ENCODE measurements around the gene ITPK1. TPM values are rescaled to one million over a fixed set of nuclear protein-coding genes. Genes with fewer than 3 reads are reported as not detected.
A peak's percentile ranks its signal among the peaks of the same experiment; 100 is the strongest.

ITPK1 gene
- total and polyA plus RNA-seq, 12 donors: 47.1 to 152 (median 92.7) TPM

- intact Hi-C loops (cut with DNase I): no loop called here
- peaks cover 0 to 78% (median 9%) of the 10 kb centered on the region in 9 donors for H3K36me3 ChIP-seq
- H3K27ac ChIP-seq: peak overlapping the region; percentile 36 to 81 (median 54)
- H3K9me3 ChIP-seq: no peaks in the 10 kb centered on the region
- H3K27me3 ChIP-seq: no peaks in the 10 kb centered on the region
- WGBS, 2 donors: 68 to 72% methylated on average over 22 of the region's 22 CpGs
- DNase-seq: no peak
- TF ChIP-seq, protein P1, sequence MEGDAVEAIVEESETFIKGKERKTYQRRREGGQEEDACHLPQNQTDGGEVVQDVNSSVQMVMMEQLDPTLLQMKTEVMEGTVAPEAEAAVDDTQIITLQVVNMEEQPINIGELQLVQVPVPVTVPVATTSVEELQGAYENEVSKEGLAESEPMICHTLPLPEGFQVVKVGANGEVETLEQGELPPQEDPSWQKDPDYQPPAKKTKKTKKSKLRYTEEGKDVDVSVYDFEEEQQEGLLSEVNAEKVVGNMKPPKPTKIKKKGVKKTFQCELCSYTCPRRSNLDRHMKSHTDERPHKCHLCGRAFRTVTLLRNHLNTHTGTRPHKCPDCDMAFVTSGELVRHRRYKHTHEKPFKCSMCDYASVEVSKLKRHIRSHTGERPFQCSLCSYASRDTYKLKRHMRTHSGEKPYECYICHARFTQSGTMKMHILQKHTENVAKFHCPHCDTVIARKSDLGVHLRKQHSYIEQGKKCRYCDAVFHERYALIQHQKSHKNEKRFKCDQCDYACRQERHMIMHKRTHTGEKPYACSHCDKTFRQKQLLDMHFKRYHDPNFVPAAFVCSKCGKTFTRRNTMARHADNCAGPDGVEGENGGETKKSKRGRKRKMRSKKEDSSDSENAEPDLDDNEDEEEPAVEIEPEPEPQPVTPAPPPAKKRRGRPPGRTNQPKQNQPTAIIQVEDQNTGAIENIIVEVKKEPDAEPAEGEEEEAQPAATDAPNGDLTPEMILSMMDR (IDR thresholded peaks at IDR 0.05): no peak
- no peak overlapping the region for H3K4me3 ChIP-seq
- peaks cover 4 to 58% (median 30%) of the 10 kb centered on the region in 9 donors for H3K4me1 ChIP-seq
- ATAC-seq: peak in 7 of 8 donors; percentile 2 to 24 (median 7)
Measured at GRCh38 chr14:92958373-92959188, 157.1 kb downstream of the ITPK1 start.

- no peak for ATAC-seq
- peaks cover 0 to 71% (median 9%) of the 10 kb centered on the region in 9 donors for H3K36me3 ChIP-seq
- TF ChIP-seq, protein P1 (IDR thresholded peaks at IDR 0.05): no peak
- no peak overlapping the region for H3K4me3 ChIP-seq
- peaks cover 8 to 63% (median 29%) of the 10 kb centered on the region in 9 donors for H3K4me1 ChIP-seq
- intact Hi-C loops (cut with DNase I): no loop called here
- no peaks in the 10 kb centered on the region for H3K27me3 ChIP-seq
- H3K9me3 ChIP-seq: no peaks in the 10 kb centered on the region
- no peak overlapping the region for H3K27ac ChIP-seq
- no peak for DNase-seq
- 92% methylated on average over 11 of the region's 11 CpGs for WGBS, 2 donors
Measured at GRCh38 chr14:92956961-92957360, 158.8 kb downstream of the ITPK1 start.

DNA sequence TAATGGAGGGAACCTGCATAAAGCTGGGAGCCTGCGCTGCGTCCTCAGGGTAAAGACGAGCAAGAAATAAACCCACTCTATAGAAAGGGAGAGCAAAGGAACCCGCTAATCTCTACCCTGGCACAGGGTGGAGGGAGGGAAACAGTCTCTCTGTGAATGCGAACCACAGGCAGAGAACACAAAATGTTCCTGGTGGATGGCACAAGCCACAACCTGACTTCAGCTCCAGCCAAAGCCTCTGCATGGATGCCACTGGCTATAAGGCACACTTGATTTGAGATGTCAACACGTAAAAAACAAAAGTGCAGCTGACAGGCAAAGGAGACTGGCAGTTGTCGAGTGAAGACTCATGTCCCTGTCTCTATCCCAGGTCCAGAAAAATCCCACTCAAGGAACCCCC lies 160.3 kb downstream of the ITPK1 start:
- H3K27ac ChIP-seq: peak overlapping the region; percentile 9 to 70 (median 40)
- H3K9me3 ChIP-seq: no peaks in the 10 kb centered on the region
- DNase-seq: no peak
- TF ChIP-seq, protein P1 (IDR thresholded peaks at IDR 0.05): no peak
- intact Hi-C loops (cut with DNase I): no loop called here
- ATAC-seq: peak in 1 of 8 donors; percentile 50
- WGBS, 2 donors: 70 to 81% methylated on average over 7 of the region's 7 CpGs
- H3K4me1 ChIP-seq: peaks cover 13 to 74% (median 44%) of the 10 kb centered on the region in 9 donors
- peaks cover 0 to 70% (median 9%) of the 10 kb centered on the region in 9 donors for H3K36me3 ChIP-seq
- no peaks in the 10 kb centered on the region for H3K27me3 ChIP-seq
- no peak overlapping the region for H3K4me3 ChIP-seq

DNA sequence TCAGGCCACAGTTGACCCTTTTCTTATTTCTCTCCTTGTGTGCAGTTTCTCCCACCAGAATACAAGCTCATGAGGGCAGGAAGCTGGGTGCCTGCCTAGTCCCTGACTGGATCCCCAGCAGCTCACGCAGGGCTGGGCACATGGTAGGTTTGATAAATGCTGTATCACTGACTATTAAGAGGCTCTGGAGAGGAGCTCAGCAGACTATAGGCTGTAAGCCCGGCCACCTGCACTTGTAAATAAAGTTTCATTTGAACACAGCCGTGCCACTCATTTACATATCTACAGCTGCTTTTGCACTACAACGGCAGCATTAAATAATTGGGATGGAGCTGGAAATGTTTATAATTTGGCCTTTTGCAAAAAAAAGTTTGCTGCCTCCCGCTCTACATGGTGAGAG lies 160.8 kb downstream of the ITPK1 start:
- no peak for DNase-seq
- Histone ChIP-seq H3K36me3 (peaks cover 0 to 70% (median 9%) of the 10 kb centered on the region in 9 donors), H3K27me3 (no peaks in the 10 kb centered on the region), H3K9me3 (no peaks in the 10 kb centered on the region), H3K4me1 (peaks cover 13 to 74% (median 48%) of the 10 kb centered on the region in 9 donors), H3K27ac (peak overlapping the region; percentile 9 to 70 (median 38)), H3K4me3 (no peak overlapping the region)
- WGBS, 2 donors: 73% methylated on average over 5 of the region's 5 CpGs
- no peak for ATAC-seq
- TF ChIP-seq, protein P1 (IDR thresholded peaks at IDR 0.05): no peak
- intact Hi-C loops (cut with DNase I): loop anchor here in 6 of 10 donors (5.0 kb wide), 4 partner anchors 77 to 182 kb away; no protein-coding TSS in a partner anchor

All from heart right ventricle (tissue), 16 donors.